Vagina (tissue), 2 donors: ENCODE data around the gene NIT2.

Source experiments
- POLR2AphosphoS5 ChIP-seq, 2 donors: sonication (generic); formaldehyde crosslinking; IDR thresholded peaks; one replicate each; pipeline ENCODE4 v1.9.0; 2017; ENCODE audit warnings: antibody characterized with exemption in 2 of 2, mild to moderate bottlenecking in 2 of 2, low read depth in 1 of 2; ENCODE audit not compliant: insufficient read depth in 1 of 2
- TF ChIP-seq, protein P1 (sequence below), 3 experiments: fragments of 450-650 bp in 2 of 3; fragments of 200-600 bp in 1 of 3; sonication (generic) in 1 of 3; IDR thresholded peaks; one replicate each; pipeline ENCODE4 v1.5.1; 2017 to 2019; ENCODE audit warnings: antibody characterized with exemption in 3 of 3, mild to moderate bottlenecking in 2 of 3, moderate library complexity in 2 of 3

DNA sequence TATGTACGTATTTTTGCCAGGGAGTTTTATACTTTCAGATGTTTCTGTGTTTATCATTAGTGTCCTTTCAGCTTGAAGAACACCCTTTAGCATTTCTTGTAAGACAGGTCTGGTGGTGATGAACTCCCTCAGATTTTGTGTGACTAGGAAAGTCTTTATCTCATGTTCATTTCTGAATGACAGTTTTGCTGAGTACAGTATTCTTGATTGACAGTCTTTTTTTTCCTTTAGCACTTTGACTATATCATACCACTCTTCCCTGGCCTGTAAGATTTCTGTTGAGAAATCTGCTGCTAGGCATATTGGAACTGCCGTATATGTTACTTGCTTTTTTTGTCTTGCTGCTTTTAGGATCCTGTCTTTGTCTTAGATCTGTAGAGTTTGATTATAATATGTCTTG lies 72.6 kb downstream of the NIT2 start:
- TF ChIP-seq, protein P1, sequence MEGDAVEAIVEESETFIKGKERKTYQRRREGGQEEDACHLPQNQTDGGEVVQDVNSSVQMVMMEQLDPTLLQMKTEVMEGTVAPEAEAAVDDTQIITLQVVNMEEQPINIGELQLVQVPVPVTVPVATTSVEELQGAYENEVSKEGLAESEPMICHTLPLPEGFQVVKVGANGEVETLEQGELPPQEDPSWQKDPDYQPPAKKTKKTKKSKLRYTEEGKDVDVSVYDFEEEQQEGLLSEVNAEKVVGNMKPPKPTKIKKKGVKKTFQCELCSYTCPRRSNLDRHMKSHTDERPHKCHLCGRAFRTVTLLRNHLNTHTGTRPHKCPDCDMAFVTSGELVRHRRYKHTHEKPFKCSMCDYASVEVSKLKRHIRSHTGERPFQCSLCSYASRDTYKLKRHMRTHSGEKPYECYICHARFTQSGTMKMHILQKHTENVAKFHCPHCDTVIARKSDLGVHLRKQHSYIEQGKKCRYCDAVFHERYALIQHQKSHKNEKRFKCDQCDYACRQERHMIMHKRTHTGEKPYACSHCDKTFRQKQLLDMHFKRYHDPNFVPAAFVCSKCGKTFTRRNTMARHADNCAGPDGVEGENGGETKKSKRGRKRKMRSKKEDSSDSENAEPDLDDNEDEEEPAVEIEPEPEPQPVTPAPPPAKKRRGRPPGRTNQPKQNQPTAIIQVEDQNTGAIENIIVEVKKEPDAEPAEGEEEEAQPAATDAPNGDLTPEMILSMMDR (IDR thresholded peaks at IDR 0.05): no peak
- no peak for TF ChIP-seq POLR2AphosphoS5 (IDR thresholded peaks at IDR 0.05; ENCODE audit: insufficient read depth in 1 of 2, low read depth in 1 of 2)
